ENCODE results near the gene BCAP31. TPM values are rescaled to one million over a fixed set of nuclear protein-coding genes. Genes with fewer than 3 reads are reported as not detected.
A peak's percentile ranks its signal among the peaks of the same experiment; 100 is the strongest.

The BCAP31 gene
- total RNA-seq, 4 donors from 2014 or later: 76.4 to 129 (median 101) TPM

- Histone ChIP-seq H3K4me3 (no peak overlapping the region), H3K9me3 (peaks cover 0 to 6% (median 0%) of the 10 kb centered on the region in 4 donors), H3K4me1 (peaks cover 0 to 29% (median 7%) of the 10 kb centered on the region in 4 donors), H3K27ac (replicated peaks in 1 of 4) (peak overlapping the region; percentile 12 to 63 (median 42)), H3K27me3 (peaks cover 0 to 12% (median 2%) of the 10 kb centered on the region in 4 donors), H3K36me3 (no peaks in the 10 kb centered on the region)
- 66% methylated on average over 13 of the region's 17 CpGs for WGBS
- intact Hi-C loops (cut with DNase I): no loop called here
- no peak for DNase-seq (ENCODE audit: extremely low spot score)
- TF ChIP-seq CTCF (IDR thresholded peaks at IDR 0.05): peak; percentile 47 to 77 (median 57)
- no peak for TF ChIP-seq POLR2A (IDR thresholded peaks at IDR 0.05; ENCODE audit: low read depth)
Measured at GRCh38 chrX:153669174-153669890, 54.9 kb downstream of the BCAP31 start.

GRCh38 chrX:153668423-153669173 is 55.6 kb downstream of the BCAP31 start:
- H3K4me1 ChIP-seq: peaks cover 0 to 29% (median 7%) of the 10 kb centered on the region in 4 donors
- TF ChIP-seq POLR2AphosphoS5 (IDR thresholded peaks at IDR 0.05): no peak
- TF ChIP-seq POLR2A (IDR thresholded peaks at IDR 0.05; ENCODE audit: low read depth): no peak
- TF ChIP-seq CTCF (IDR thresholded peaks at IDR 0.05): no peak
- no peak for TF ChIP-seq EP300 (IDR thresholded peaks at IDR 0.05)
- H3K27me3 ChIP-seq: peaks cover 0 to 6% (median 2%) of the 10 kb centered on the region in 4 donors
- H3K9me3 ChIP-seq: peaks cover 0 to 6% (median 0%) of the 10 kb centered on the region in 4 donors
- 85% methylated on average over 8 of the region's 11 CpGs for WGBS
- intact Hi-C loops (cut with DNase I): no loop called here
- H3K36me3 ChIP-seq: no peaks in the 10 kb centered on the region
- no peak for DNase-seq (ENCODE audit: extremely low spot score)
- H3K4me3 ChIP-seq: no peak overlapping the region
- peak overlapping the region; percentile 12 to 63 (median 60) for H3K27ac ChIP-seq (replicated peaks in 1 of 4)

- 42% methylated on average over 7 of the region's 14 CpGs for WGBS
- peaks cover 0 to 6% (median 0%) of the 10 kb centered on the region in 4 donors for H3K9me3 ChIP-seq
- H3K27me3 ChIP-seq: peaks cover 0 to 5% (median 2%) of the 10 kb centered on the region in 4 donors
- H3K4me3 ChIP-seq: peak overlapping the region in 1 of 4 donors; percentile 36
- H3K36me3 ChIP-seq: no peaks in the 10 kb centered on the region
- peak; percentile 93 for DNase-seq (ENCODE audit: extremely low spot score)
- TF ChIP-seq POLR2AphosphoS5 (IDR thresholded peaks at IDR 0.05) (peak in 1 of 2 donors; percentile 49), CTCF (IDR thresholded peaks at IDR 0.05) (peak; percentile 71 to 79 (median 75)), POLR2A (IDR thresholded peaks at IDR 0.05; ENCODE audit: low read depth) (no peak), EP300 (IDR thresholded peaks at IDR 0.05) (no peak)
- peak overlapping the region; percentile 7 to 63 (median 60) for H3K27ac ChIP-seq (replicated peaks in 1 of 4)
- H3K4me1 ChIP-seq: peaks cover 0 to 29% (median 5%) of the 10 kb centered on the region in 4 donors
- intact Hi-C loops (cut with DNase I): loop anchor here (2.0 kb wide), 1 partner anchor 57 kb away; no protein-coding TSS in a partner anchor
Measured at GRCh38 chrX:153667956-153668396, 56.2 kb downstream of the BCAP31 start.

- WGBS: 75% methylated on average over 10 of the region's 11 CpGs
- DNase-seq (ENCODE audit: extremely low spot score): no peak
- Histone ChIP-seq H3K4me3 (peak overlapping the region in 1 of 4 donors; percentile 36), H3K36me3 (no peaks in the 10 kb centered on the region), H3K9me3 (peaks cover 0 to 7% (median 0%) of the 10 kb centered on the region in 4 donors), H3K27me3 (peaks cover 0 to 8% (median 3%) of the 10 kb centered on the region in 4 donors), H3K4me1 (peaks cover 0 to 26% (median 5%) of the 10 kb centered on the region in 4 donors), H3K27ac (replicated peaks in 1 of 4) (no peak overlapping the region)
- TF ChIP-seq POLR2A (IDR thresholded peaks at IDR 0.05; ENCODE audit: low read depth): no peak
- no peak for TF ChIP-seq EP300 (IDR thresholded peaks at IDR 0.05)
- no peak for TF ChIP-seq POLR2AphosphoS5 (IDR thresholded peaks at IDR 0.05)
- TF ChIP-seq CTCF (IDR thresholded peaks at IDR 0.05): no peak
- intact Hi-C loops (cut with DNase I): loop anchor here (2.0 kb wide), 1 partner anchor 57 kb away; no protein-coding TSS in a partner anchor
Measured at GRCh38 chrX:153667281-153667955, 56.8 kb downstream of the BCAP31 start.

All from esophagus muscularis mucosa (tissue), 4 donors.